K562 (cell line): ENCODE measurements around the gene POLD4. TPM values are rescaled to one million over a fixed set of nuclear protein-coding genes. Genes with fewer than 3 reads are reported as not detected.

ENCODE experiments used
- AFF1 ChIP-seq, 2 experiments: fragments of 450-650 bp; IDR thresholded peaks; 2 replicates each; pipeline ENCODE4 v1.6.1; 2018; ENCODE audit warnings: mild to moderate bottlenecking in 2 of 2, low read depth in 1 of 2; ENCODE audit not compliant: partially characterized antibody in 2 of 2
- ATF2 ChIP-seq: sonication (generic); formaldehyde crosslinking; IDR thresholded peaks from 2 replicates; pipeline ENCODE4 v1.8.1; 2022; ENCODE audit warnings: missing genetic modification reagents
- CGGBP1 ChIP-seq: fragments of 250-450 bp; sonication (Bioruptor Pico); IDR thresholded peaks from 2 replicates; pipeline ENCODE4 v1.9.0; 2021; ENCODE audit warnings: mild to moderate bottlenecking
- DACH1 ChIP-seq: fragments of 450-650 bp; IDR thresholded peaks from 2 replicates; pipeline ENCODE4 v1.6.1; 2018; ENCODE audit not compliant: partially characterized antibody
- DLX4 ChIP-seq: fragments of 250-450 bp; sonication (Bioruptor Pico); IDR thresholded peaks from 2 replicates; pipeline ENCODE4 v1.6.1; 2021; ENCODE audit warnings: mild to moderate bottlenecking
- DNMT1 ChIP-seq: fragments of 450-650 bp; IDR thresholded peaks from 2 replicates; pipeline ENCODE4 v1.6.1; 2016; ENCODE audit warnings: antibody characterized with exemption, mild to moderate bottlenecking
- GTF2F1 ChIP-seq: IDR thresholded peaks from 2 replicates; pipeline ENCODE4 v1.6.1; 2011; ENCODE audit warnings: low read depth, low read length, improper control_type of control experiment
- IRF9 ChIP-seq: fragments of 450-650 bp; IDR thresholded peaks from 2 replicates; pipeline ENCODE4 v1.6.1; 2016; ENCODE audit warnings: missing biosample characterization, missing genetic modification characterization
- KHSRP ChIP-seq: fragments of 450-650 bp; IDR thresholded peaks from 2 replicates; pipeline ENCODE4 v1.6.1; 2017
- MAFK ChIP-seq: IDR thresholded peaks from 2 replicates; pipeline ENCODE4 v1.6.1; 2011; ENCODE audit warnings: low read length, improper control_type of control experiment
- MECOM ChIP-seq: fragments of 250-450 bp; sonication (Bioruptor Pico); IDR thresholded peaks from 2 replicates; pipeline ENCODE4 v1.8.0; 2022; ENCODE audit warnings: inconsistent platforms
- NCOA2 ChIP-seq, 2 experiments: fragments of 450-650 bp; IDR thresholded peaks; 2 replicates each; pipeline ENCODE4 v1.6.1; 2018; ENCODE audit warnings: mild to moderate bottlenecking in 2 of 2, moderate library complexity in 1 of 2; ENCODE audit not compliant: partially characterized antibody in 2 of 2
- NCOA6 ChIP-seq: fragments of 450-650 bp; IDR thresholded peaks from 2 replicates; pipeline ENCODE4 v1.6.1; 2017; ENCODE audit warnings: mild to moderate bottlenecking
- NELFE ChIP-seq: IDR thresholded peaks from 2 replicates; pipeline ENCODE4 v1.6.1; 2011; ENCODE audit warnings: mild to moderate bottlenecking; ENCODE audit not compliant: insufficient read depth, insufficient read length
- SRSF9 ChIP-seq: fragments of 200-400 bp; formaldehyde crosslinking; IDR thresholded peaks from 2 replicates; pipeline ENCODE4 v1.6.1; 2017; ENCODE audit warnings: low read depth, low read length, borderline replicate concordance
- ZEB2 ChIP-seq: fragments of 450-650 bp; IDR thresholded peaks from 2 replicates; pipeline ENCODE4 v1.6.1; 2016
- ZFP36 ChIP-seq: fragments of 150-350 bp; IDR thresholded peaks from 2 replicates; pipeline ENCODE4 v1.6.1; 2018; ENCODE audit warnings: low read length, low read depth; ENCODE audit not compliant: partially characterized antibody
- ZNF133 ChIP-seq: fragments of 250-450 bp; sonication (Bioruptor Pico); IDR thresholded peaks from 2 replicates; pipeline ENCODE4 v1.4.0; 2020; ENCODE audit warnings: mild to moderate bottlenecking
- ZNF586 ChIP-seq: fragments of 450-650 bp; formaldehyde crosslinking; conservative IDR thresholded peaks from 2 replicates; pipeline ENCODE4 v1.4.0; 2020; ENCODE audit warnings: mild to moderate bottlenecking, moderate library complexity
- ZNF740 ChIP-seq, 3 experiments: fragments of 200-800 bp in 1 of 3; sonication (Bioruptor generic) in 1 of 3; sonication (generic) in 1 of 3; formaldehyde crosslinking in 1 of 3; IDR thresholded peaks; 2 replicates each; pipeline versions ENCODE4 v1.6.1 to v1.8.0; 2016 to 2022; ENCODE audit warnings: mild to moderate bottlenecking in 2 of 3, missing compliant biosample characterization in 2 of 3, missing genetic modification characterization in 2 of 3, missing genetic modification reagents in 1 of 3
- polyA plus RNA-seq, 8 experiments: library from polyadenylated mRNA; depleted of rRNA in 4 of 8; stranded (reverse) in 5 of 8; unstranded in 3 of 8; fragments of >200 nt; fragmentation: Nextera tagmentation in 2 of 8; fragmentation: Illumina TruSeq in 1 of 8; extraction: Ambion mirVana in 2 of 8; extraction: Trizol in 1 of 8; gene quantifications; 2 replicates each; pipeline versions ENCODE4 v1.2.1 to v1.2.3, GENCODE V29; 2011 to 2014; ENCODE audit warnings: inconsistent platforms in 1 of 8, missing spikeins in 1 of 8
- total RNA-seq, 7 experiments: library from RNA; depleted of rRNA in 6 of 7; stranded (reverse); fragments of >200 nt in 6 of 7; fragmentation: Illumina TruSeq in 2 of 7; extraction: Trizol in 2 of 7; gene quantifications; 2 replicates each; pipeline versions ENCODE4 v1.2.1 to v1.2.3, GENCODE V29; 2011 to 2021; ENCODE audit warnings: low replicate concordance in 1 of 7

Gene POLD4
- total and polyA plus RNA-seq, 9 of the 15 experiments (the other 6 are each of a cell fraction or from before 2014, with no cell fraction given): 5.8 to 64.5 (median 18.3) TPM

- TF ChIP-seq AFF1 (IDR thresholded peaks at IDR 0.05; ENCODE audit: low read depth in 1 of 2, partially characterized antibody in 2 of 2): no peak
- no peak for TF ChIP-seq ZNF133
- TF ChIP-seq MAFK: no peak
- TF ChIP-seq DNMT1: no peak
- no peak for TF ChIP-seq CGGBP1 (CRISPR knock-in tag)
- TF ChIP-seq DLX4 (CRISPR knock-in tag): no peak
- TF ChIP-seq ZFP36: no peak
- no peak for TF ChIP-seq NCOA6
- TF ChIP-seq SRSF9: no peak
- no peak for TF ChIP-seq DACH1
- no peak for TF ChIP-seq ATF2
- no peak for TF ChIP-seq NELFE
- TF ChIP-seq IRF9 (tag): no peak
- no peak for TF ChIP-seq NCOA2 (IDR thresholded peaks at IDR 0.05; ENCODE audit: partially characterized antibody in 2 of 2)
- TF ChIP-seq ZNF586 (CRISPR knock-in tag): no peak
- no peak for TF ChIP-seq GTF2F1
- TF ChIP-seq ZEB2: no peak
- TF ChIP-seq MECOM: no peak
- TF ChIP-seq KHSRP: no peak
- peak; percentile 96 for TF ChIP-seq ZNF740 (CRISPR knock-in tag; IDR thresholded peaks at IDR 0.05)
- peak in 1 of 2 experiments; percentile 84; a peak in 2 of 4 replicates for TF ChIP-seq ZNF740 (tag; IDR thresholded peaks at IDR 0.05)
These were observed 48.3 kb upstream of the POLD4 start, which contains the start of gene PPP1CA (continued) for GRCh38 chr11:67401495-67402191.
